ENCODE results near the gene AUTS2.

Gene AUTS2

DNA sequence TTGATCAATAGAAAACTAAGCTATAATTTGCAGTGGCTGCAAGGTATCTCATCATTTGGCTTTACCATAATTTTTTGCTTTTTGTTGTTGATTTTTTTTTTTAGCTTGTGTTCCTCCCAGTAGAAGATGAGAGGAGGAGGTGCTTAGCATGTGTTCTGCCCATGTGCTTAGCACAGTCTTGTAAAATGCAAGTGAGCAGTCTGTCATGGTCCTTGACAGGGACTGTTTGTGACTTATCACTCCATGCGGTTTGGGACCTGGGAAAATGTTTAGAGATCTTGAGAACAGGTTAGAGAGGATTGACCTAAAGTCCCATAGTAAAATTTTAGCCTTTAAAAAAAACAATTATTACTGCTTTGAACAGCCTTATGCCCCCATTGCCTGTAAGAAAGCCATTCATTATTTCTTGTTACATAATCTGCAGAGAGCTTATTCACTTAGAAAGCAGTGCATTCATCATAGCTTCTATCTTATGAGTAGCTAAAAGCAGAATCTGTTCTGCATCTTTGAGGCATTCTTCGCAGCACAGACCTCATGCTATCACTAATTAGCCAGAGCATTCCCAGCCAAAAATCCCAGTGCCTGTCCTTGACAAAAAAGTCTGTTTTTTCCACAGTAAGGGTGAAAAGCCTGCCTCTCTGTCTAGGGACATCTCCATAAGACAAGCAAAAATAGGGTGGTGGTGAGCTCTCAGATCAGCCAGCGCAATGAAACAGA lies 784.9 kb downstream of the AUTS2 start:
- no peak for DNase-seq (ENCODE audit: low read depth)

DNA sequence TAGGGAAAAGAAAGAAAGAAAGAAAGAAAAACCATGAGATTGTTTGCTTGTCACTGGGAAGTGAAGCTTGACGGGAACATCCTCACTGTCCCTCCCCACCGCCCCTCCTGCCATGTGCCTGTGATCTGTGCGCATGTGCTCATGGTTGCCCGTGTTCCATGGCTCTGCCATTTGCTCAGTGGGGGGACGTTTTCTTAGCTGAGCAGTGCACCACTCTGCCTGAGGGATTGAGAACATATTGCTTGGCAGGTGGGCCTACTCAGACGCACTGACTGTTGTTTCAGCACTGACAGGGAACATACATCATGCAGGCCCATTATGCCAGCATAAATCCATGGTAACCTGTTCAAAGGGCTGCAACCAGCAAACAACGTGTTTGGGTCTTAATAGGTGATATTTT lies 785.7 kb downstream of the AUTS2 start:
- no peak for DNase-seq (ENCODE audit: low read depth)

DNA sequence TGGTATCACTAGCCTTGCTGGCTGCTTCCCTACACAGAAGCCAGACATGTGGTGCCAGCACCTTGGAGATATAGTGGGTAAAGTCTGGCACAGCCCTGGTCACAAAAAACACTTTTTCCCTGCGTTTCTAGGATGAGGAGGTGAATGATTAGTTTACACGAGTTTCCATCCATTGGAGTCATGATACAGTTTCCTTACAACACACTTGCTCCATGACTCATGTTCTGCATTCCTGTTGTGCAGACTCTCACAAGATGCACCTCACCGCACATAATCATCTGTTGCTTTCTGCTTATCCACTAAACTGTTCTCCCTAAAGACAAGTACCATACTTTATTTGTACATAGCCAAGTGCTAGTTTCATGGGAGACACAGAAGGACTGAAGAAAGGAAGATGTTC lies 786.6 kb downstream of the AUTS2 start:
- peak; percentile 57 for DNase-seq (ENCODE audit: low read depth)

DNA sequence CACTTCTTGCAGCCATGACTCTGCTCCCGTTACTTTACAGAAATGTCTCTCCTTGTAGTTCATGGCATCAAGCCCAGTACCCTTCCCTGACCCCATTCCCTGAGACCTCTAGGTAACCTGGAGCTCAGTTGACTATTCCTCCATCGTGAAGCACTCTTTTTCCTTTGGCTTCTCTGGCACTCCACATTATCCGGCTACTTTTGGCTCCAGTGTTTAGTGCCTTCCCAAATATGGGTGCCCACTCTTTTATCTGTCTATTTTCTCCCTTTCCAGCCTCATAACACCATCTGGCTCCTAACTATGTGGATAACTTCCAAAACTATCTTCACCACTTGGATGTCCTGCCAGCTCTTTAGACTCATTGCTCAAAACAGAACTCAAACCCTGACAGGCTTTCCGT lies 788.9 kb downstream of the AUTS2 start:
- DNase-seq (ENCODE audit: low read depth) = no peak

DNA sequence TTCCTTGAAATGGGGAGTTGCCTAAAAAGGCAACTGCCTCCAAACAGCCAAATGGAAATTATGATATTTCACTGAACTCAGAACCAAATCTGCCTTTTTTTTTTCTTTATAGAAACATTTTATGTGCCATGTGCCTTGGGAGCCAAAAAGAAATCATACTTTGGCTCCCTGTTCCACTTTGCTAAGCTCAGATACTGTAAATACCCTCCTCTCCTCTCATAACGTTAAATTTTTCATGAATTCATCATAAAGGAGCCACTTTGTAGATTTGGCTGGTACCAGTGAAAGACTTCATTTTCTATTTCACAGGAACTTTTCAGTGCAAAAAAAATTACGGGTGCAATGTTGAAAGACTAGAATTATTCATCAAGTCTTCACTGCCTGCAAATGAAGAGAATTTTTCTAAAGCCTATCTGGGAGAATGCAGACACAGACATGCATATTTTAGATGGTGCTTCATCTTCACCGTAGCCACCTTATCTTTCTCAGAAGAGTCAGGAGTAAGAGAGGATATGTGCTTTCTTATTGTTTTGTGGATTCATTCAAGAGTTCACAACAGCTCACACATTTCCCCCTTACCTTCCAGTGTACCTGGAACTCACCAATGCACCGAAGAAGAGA lies 791.4 kb downstream of the AUTS2 start:
- no peak for DNase-seq (ENCODE audit: low read depth)

DNA sequence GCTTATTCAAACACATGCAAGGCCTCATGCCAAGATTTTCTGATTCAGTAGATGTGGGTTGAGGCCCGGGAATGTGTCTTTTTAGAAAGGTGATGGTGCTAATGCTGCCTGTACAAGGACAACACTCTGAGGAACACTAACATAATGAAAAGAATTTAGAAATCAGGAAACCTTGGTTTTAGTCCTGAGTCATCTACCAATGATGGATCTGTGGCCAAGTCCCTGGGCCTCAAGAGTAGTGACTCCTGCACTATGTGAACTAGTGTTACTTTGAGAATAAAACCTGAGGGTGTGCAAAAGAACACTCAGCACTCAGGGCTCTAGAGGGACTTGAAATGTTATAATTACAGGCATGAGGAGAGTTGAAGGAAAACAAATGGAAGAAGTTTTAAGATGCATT lies 792.0 kb downstream of the AUTS2 start:
- no peak for DNase-seq (ENCODE audit: low read depth)

DNA sequence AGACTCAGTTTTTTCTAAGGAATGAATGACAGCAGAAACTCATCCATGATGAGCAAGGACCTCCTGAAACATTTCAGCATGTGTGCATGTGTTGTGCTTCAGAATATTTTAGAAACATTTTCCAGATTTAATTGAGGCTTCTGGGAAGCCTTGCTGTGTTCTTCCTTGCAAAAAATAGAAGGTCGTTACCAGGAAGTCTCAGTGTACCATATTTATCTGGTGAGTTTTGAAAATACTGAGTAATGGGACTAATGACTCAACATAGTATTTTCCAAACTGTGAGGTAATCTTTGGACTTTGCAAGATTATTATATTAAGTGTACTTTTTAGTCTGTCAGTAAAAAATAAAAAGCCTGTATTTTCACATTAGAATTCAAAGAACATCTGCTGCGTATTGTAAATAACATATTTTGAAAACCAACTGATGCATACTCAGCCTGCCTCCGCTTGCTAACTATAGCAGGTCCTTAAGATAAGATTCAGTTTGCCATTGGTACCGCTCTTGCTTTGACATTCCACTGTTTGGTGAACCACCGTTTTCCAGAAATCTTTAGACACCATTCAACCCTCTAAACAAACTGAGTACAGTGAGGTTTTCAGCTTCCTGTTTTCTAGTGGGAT lies 794.1 kb downstream of the AUTS2 start:
- peak; percentile 36 for DNase-seq (ENCODE audit: low read depth)

DNA sequence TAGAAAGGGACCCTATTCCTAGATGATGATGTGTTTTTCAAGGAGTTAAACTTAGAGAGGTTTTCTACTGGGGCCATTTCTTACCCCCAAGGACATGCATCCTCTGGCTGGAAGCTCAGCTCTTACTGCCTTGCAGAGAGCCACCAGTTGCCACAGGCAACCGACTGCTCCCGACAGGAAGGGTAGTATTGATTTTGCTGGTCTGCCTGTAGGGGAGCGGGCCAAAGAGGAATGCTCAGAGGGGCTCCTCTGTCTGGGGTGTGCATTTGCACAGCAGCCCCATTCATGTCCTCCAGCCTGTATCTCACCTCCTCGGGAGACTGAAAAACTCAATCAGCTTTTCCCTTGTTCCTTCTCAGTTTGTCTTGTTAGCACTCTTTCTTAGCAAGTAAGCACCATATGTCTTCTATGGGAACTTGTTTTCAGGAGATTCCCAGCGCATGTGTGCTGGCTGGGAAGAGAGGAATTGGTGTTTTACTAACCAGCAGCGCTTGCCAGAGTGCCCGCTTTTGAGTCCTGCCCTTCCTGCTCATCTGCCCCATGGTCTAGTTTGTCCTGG lies 794.7 kb downstream of the AUTS2 start:
- DNase-seq (ENCODE audit: low read depth) = no peak

DNA sequence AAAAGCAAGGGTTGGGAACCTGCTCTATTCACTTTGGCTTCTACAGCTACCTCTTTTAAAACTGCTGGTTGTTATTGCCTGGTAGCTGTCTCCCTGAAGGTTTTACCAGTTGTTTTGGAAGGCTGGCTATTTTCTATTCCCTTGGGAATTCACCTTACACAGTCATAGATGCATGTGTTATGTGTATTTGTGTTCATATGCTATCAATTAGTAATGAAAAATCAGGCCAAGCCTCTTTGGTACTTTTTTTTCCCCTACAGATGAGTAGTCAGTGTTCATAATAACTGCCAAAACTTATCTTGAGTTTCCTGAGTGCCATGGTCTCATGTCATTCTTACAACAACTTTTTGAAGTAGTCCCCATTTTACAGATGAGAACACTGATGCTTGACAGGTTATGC lies 795.7 kb downstream of the AUTS2 start:
- no peak for DNase-seq (ENCODE audit: low read depth)

DNA sequence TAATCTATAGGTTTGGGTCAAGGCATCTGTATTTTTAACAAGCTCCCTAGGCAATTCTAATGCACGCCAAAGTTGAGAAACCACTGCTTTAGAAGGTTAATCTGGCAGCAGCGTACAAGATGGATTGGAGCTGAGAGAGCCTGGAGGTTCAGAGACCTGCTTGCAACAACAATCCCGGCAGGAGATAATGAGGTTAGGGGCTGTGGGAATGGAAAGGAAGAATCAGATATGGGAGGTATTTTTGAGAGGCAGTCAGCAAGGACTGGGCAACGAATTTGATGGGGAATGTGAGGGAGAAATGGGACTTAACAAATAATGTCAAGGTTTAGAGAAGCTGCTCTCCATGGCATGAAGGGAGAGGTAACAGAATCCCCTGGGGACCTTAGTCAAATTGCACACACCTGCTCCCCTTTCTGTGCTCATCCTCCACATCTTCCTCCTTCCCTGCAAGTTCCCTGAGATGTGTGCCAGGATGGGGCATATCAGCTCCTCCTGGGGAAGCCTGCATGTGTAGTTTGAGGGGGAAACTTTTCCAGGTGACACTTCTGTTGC lies 802.6 kb downstream of the AUTS2 start:
- no peak for DNase-seq (ENCODE audit: low read depth)

DNA sequence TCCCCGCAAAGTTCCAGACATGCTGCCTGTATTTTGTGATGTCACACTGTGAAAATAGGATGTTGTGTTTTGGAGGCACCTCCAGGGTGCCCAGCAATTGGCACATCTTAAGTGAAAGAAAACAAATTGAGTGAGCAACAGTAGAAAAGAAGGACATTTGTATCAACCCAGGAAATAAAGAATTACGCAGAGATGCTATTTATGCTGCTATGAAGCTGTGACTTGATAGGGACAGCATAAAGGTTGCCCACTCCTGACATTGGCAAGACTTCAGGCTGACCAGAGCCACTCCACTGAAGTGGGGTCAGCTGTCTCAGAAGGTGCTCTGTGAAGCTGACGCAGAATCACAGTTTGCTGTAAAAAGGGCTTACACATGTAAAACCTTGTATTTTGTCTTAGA lies 803.8 kb downstream of the AUTS2 start:
- no peak for DNase-seq (ENCODE audit: low read depth)

DNA sequence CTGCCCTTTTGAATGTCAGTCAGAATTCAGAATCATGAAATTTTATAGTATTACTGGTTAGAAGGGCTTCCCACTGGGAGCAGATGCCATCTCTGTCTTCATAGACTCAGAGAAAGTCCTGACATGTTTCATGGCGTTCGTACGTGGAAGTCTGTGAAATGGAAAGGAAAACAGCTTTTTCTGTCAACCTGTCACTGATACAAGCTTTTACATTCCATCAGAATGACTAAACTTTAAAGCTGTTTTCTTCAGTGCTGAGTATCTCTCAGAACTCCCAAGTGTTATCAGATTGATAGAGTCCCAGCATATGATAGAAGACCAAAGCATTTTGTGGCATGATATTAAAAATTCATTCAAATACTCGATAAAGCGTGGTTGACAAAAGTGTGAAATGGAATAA lies 807.0 kb downstream of the AUTS2 start:
- no peak for DNase-seq (ENCODE audit: low read depth)

DNA sequence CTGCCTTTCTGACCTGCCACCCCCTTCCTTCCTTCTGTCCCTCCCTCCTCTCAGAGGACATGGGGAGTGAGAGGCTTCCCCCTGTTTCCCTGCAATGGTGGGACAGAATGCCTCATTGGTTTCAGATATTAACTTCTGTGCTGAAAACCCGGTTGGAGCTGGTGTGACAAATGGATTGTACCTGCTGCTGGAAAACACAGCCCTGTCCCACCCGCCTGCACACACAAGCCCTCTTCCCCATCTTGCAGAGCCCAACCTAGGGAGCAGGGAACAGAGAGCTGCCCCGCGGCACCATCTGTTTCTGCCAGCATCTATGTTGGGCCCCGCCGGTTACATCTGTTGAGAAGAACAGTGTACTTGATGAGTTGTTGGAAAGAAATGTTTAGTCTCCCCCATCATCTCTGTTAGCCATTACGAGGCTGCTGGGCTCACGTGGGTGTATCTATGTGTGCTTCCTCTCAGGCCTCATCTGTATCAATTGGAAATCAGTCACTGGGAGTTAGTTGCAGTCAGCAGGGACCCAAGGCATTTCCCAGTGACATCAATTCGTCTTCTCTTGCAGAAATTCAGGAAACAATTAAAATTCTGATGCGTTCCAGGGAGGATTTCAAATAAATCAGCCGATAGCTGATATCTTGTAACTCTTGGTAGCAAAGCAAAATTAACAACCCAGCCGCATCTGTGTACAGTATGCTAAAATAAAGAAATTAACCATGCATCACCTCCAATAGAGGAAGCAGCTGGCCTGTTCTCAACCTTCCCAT lies 808.1 kb downstream of the AUTS2 start:
- no peak for DNase-seq (ENCODE audit: low read depth)

DNA sequence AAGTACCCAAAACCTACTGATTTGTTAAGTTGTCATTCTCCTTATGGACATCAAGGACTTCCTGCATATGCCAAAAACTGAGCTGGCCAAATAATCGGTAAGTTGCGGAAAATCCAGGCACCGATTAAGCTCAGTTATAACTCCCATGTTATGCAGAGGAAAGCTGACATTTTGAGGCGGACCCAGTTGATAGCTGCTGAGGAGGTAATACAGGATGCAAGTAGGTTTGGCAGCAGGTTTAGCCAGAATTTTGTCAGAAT lies 808.6 kb downstream of the AUTS2 start:
- no peak for DNase-seq (ENCODE audit: low read depth)

DNA sequence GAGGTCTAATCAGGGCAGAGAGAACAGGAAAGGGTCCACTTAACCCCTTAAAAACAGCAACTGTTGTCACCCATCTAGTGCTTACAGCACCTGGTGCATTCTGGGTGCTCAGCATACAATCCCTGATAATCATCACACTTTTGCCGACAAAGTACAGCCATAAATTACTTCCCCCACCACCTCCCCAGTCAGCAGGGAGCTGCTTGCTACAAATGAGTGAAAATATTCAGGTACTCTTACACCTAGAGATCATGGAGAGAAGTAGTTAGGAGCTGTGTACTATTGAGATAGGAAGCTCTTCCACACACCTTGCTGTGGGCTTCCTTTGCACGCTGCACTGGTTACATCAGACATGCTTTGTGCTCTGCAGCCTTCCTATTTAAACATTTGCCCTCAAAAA lies 810.2 kb downstream of the AUTS2 start:
- no peak for DNase-seq (ENCODE audit: low read depth)

DNA sequence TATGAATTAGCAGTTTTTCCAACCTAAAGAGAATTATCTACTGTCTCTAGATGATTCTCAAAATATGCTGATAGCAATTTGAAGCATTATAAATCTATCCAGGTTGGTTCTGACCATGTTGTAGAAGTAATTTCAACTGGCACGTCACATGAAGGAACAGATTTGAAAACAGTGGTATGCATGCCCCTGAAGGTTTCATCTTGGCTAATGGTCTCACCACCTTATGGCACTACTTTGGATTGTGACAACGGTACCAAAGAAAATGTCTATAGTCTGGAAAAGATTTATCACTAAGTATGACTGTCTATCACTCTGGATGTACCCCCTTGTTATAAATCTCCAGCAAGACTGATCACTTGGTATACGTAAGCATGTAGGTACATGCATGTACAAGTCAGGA lies 810.6 kb downstream of the AUTS2 start:
- DNase-seq (ENCODE audit: low read depth) = no peak

DNA sequence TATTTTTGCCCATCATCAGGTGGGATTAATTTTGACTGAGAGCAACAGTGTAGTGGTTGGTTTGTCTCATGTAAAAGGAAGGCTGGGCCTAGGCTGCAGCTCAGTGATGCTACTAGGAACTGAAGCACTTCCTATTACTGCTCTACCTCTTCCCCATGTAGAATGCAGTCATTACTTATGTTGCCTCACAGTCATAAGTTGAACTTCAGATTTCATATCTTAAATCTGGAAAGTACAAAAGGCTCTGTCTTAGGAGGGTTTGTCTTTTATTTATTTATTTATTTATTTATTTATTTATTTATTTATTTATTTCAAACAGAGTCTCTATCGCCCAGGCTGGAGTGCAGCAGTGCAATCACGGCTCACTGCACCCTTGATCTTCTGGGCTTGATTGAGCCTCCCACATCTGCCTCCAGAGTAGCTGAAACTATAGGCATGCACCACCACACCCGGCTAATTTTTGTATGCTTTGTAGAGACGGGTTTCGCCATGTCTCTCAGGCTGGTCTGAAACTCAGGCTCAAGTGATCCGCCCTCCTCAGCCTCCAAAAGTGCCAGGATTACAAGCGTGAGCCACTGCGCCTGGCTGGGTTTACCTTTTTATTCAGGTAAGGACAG lies 812.0 kb downstream of the AUTS2 start:
- DNase-seq (ENCODE audit: low read depth) = no peak

DNA sequence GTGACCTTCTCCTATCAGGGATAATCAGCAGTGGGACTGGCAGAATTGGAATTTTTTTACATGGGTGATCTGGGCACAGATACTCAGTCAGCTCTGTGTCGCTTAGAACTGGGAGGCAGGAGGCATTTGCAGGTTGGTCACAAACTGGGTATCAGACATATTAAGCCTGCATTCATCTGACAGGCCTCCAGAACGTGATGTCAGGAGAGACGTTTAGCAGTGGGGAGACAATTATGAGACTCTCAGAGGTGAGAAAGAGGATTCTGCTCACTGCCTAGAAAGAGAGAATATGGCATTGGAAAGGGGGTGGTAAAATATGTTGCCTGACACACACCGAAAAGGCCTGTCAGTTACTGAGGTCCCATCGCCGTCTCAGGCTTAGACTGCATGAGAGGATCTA lies 816.1 kb downstream of the AUTS2 start:
- DNase-seq (ENCODE audit: low read depth) = no peak

DNA sequence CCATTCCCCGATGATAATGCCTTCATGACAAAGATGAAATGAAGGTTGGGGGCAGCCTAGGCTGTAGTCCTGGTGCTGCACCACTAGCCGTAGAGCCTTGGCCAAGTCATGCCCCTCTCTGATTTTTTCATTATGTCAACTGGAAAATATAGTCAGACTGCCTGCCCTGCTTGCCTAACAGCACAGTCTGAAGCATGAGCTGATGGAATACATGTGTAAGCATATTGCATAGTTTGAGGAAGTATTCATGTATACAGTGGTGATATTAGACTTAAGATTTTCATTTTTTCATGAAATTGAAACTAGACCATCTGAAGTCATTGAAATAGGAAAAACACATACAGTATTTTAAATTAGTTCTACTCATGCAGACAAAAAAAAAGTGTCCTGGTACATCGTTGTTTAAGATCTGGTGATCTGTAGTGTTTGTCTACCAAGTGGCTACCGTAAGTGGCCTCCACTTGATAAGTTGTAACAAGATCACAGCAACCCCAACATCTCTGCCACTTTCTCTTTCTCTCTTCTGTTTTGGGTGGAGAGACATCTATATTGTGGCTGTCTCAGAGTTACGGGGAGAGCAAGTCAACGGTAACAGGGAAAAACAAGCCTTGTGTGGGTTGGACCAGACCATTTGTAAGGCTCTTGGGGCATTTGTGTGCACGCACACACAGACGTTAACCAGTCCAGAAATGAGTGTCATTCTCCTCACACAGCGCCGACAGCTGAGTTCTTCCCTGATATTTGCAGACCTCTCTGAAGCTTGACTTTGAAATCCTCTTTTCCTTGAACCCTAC lies 817.1 kb downstream of the AUTS2 start:
- no peak for DNase-seq (ENCODE audit: low read depth)

DNA sequence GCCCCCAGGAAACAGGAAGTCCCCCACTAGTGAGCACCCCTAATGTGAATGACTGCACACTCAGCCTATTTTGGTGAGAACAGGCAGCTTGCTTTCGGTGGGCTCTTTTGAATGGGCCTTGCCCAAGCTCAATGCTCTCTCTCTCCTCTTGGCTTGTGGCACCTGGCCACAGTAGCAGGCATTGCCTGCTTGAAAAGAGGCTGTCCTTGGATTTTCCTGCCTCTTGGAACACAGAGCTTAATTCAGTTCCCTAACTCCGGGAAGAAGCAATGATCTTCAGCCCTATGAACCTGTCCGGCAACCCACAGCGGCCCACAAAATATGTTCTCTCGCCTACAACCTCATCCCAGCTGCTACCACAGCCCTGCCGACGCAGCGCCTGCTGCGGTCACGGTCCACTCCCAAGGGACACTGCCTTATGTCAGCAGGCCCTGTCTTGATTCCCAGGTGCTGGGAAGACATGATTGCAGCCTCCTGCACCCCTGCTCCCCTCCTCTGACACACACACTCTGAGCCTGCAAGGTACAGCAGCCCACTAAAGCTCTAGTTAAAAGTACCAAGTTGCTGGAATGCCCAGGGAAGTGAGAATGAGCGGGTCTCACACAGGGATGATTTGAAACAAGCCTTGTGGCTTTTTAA lies 818.2 kb downstream of the AUTS2 start:
- no peak for DNase-seq (ENCODE audit: low read depth)

Measured in amniotic epithelial cell (primary cell).